Endometrium (tissue), 2 donors: ENCODE measurements around the gene LNX1.
"Not testable (repeated sequence)": the region's sequence is repeated elsewhere in the genome, so short reads cannot be mapped to it uniquely, and the experiment has no call there.

Experiments
- FAIRE-seq: peaks from 2 replicates; lab custom pipeline; 2012; peaks lifted over from hg19 to GRCh38; lab: Jason Lieb, UNC
- donor health status: control.
- donor health status: control.

Gene LNX1

GRCh38 chr4:53490965-53491622 is 100.2 kb downstream of the LNX1 start:
- peak; percentile 89 for FAIRE-seq

- no peak for FAIRE-seq
Measured at GRCh38 chr4:53490161-53490956, 100.9 kb downstream of the LNX1 start.

- no peak for FAIRE-seq
Measured at GRCh38 chr4:53489279-53489889, 101.9 kb downstream of the LNX1 start.

- no peak for FAIRE-seq
Measured at GRCh38 chr4:53487766-53488165, 103.5 kb downstream of the LNX1 start.

GRCh38 chr4:53485658-53486040 is 105.6 kb downstream of the LNX1 start:
- FAIRE-seq, result no peak

GRCh38 chr4:53484911-53485657 is 106.2 kb downstream of the LNX1 start:
- FAIRE-seq, result no peak

- no peak for FAIRE-seq
Measured at GRCh38 chr4:53483250-53483649, 108.0 kb downstream of the LNX1 start.

GRCh38 chr4:53481586-53481985 is 109.7 kb downstream of the LNX1 start:
- no peak for FAIRE-seq

GRCh38 chr4:53480909-53481308 is 110.4 kb downstream of the LNX1 start:
- FAIRE-seq, result no peak

- FAIRE-seq, result no peak
Measured at GRCh38 chr4:53479736-53480525, 111.4 kb downstream of the LNX1 start.

GRCh38 chr4:53478671-53479456 is 112.4 kb downstream of the LNX1 start:
- FAIRE-seq, result no peak

GRCh38 chr4:53477636-53478035 is 113.7 kb downstream of the LNX1 start:
- FAIRE-seq, result no peak

GRCh38 chr4:53477038-53477565 is 114.2 kb downstream of the LNX1 start:
- no peak for FAIRE-seq

GRCh38 chr4:53476232-53477037 is 114.9 kb downstream of the LNX1 start:
- no peak for FAIRE-seq

GRCh38 chr4:53466576-53466975 is 124.7 kb downstream of the LNX1 start:
- not testable (repeated sequence) for FAIRE-seq

- no peak for FAIRE-seq
Measured at GRCh38 chr4:53465891-53466290, 125.4 kb downstream of the LNX1 start.

- FAIRE-seq, result no peak
Measured at GRCh38 chr4:53465281-53465680, 126.0 kb downstream of the LNX1 start.

GRCh38 chr4:53463340-53463739 is 127.9 kb downstream of the LNX1 start:
- FAIRE-seq, result no peak

- FAIRE-seq, result no peak
Measured at GRCh38 chr4:53461244-53461643, 130.0 kb downstream of the LNX1 start.

- no peak for FAIRE-seq
Measured at GRCh38 chr4:53459548-53459947, 131.7 kb downstream of the LNX1 start.
